K562 (cell line): Measurements from ENCODE around the gene TBC1D16. TPM values are rescaled to one million over a fixed set of nuclear protein-coding genes. Genes with fewer than 3 reads are reported as not detected.

Source experiments
- AFF4 ChIP-seq: sonication (generic); formaldehyde crosslinking; IDR thresholded peaks from 2 replicates; pipeline ENCODE4 v1.8.0; 2023; ENCODE audit warnings: mild to moderate bottlenecking, missing genetic modification reagents
- ARID1B ChIP-seq: fragments of 450-650 bp; IDR thresholded peaks from 2 replicates; pipeline ENCODE4 v1.6.1; 2016; ENCODE audit warnings: antibody characterized with exemption, mild to moderate bottlenecking, inconsistent platforms
- CEBPZ ChIP-seq: fragments of 150-350 bp; IDR thresholded peaks from 2 replicates; pipeline ENCODE4 v1.6.1; 2014; ENCODE audit warnings: low read depth, mild to moderate bottlenecking, low read length, borderline replicate concordance
- CHD2 ChIP-seq: IDR thresholded peaks from 2 replicates; pipeline ENCODE4 v1.6.1; 2011; ENCODE audit warnings: low read depth, low read length
- COPS2 ChIP-seq: fragments of 450-650 bp; conservative IDR thresholded peaks from 2 replicates; pipeline ENCODE4 v1.6.1; 2016; ENCODE audit warnings: mild to moderate bottlenecking, moderate library complexity
- ELK3 ChIP-seq: fragments of 450-650 bp; formaldehyde crosslinking; IDR thresholded peaks from 2 replicates; pipeline ENCODE4 v1.4.0; 2020; ENCODE audit warnings: mild to moderate bottlenecking
- EWSR1 ChIP-seq: fragments of 450-650 bp; IDR thresholded peaks from 2 replicates; pipeline ENCODE4 v1.6.1; 2018; ENCODE audit warnings: borderline replicate concordance, mild to moderate bottlenecking, low read depth, moderate library complexity; ENCODE audit not compliant: partially characterized antibody
- FOSL1 ChIP-seq: fragments of 200-800 bp; sonication (Bioruptor generic); conservative IDR thresholded peaks from 2 replicates; pipeline ENCODE4 v1.6.1; 2016; ENCODE audit warnings: missing genetic modification characterization, missing compliant biosample characterization
- JUND ChIP-seq, 2 experiments: IDR thresholded peaks; 2 replicates in 1 of 2; 3 replicates in 1 of 2; pipeline ENCODE4 v1.6.1; 2011; ENCODE audit warnings: borderline replicate concordance in 2 of 2, low read depth in 2 of 2, low read length in 2 of 2, improper control_type of control experiment in 1 of 2, missing biosample characterization in 1 of 2, missing genetic modification characterization in 1 of 2, missing genetic modification reagents in 1 of 2
- PHB ChIP-seq: fragments of 250-450 bp; sonication (Bioruptor Pico); IDR thresholded peaks from 2 replicates; pipeline ENCODE4 v1.5.0; 2021
- PHB2 ChIP-seq: fragments of 450-650 bp; IDR thresholded peaks from 2 replicates; pipeline ENCODE4 v1.6.1; 2017; ENCODE audit warnings: low read depth
- POU5F1 ChIP-seq: fragments of 150-350 bp; IDR thresholded peaks from 2 replicates; pipeline ENCODE4 v1.6.1; 2014; ENCODE audit warnings: borderline replicate concordance, low read length, low read depth, mild to moderate bottlenecking; ENCODE audit not compliant: partially characterized antibody
- SMARCE1 ChIP-seq: fragments of 450-650 bp; IDR thresholded peaks from 2 replicates; pipeline ENCODE4 v1.7.1; 2016; ENCODE audit warnings: mild to moderate bottlenecking
- ZFP91 ChIP-seq: sonication (generic); formaldehyde crosslinking; IDR thresholded peaks from 2 replicates; pipeline ENCODE4 v1.8.0; 2022; ENCODE audit warnings: mild to moderate bottlenecking, missing genetic modification reagents
- ZNF316 ChIP-seq: fragments of 450-650 bp; IDR thresholded peaks from 2 replicates; pipeline ENCODE4 v1.6.1; 2016
- ZNF699 ChIP-seq: fragments of 250-450 bp; sonication (Bioruptor Pico); IDR thresholded peaks from 2 replicates; pipeline ENCODE4 v1.8.0; 2021; ENCODE audit warnings: mild to moderate bottlenecking, moderate library complexity; ENCODE audit not compliant: insufficient replicate concordance
- ZNF77 ChIP-seq: fragments of 250-450 bp; sonication (Bioruptor Pico); IDR thresholded peaks from 2 replicates; pipeline ENCODE4 v1.5.0; 2020
- ZNF830 ChIP-seq: fragments of 250-450 bp; sonication (Bioruptor Pico); IDR thresholded peaks from 2 replicates; pipeline ENCODE4 v1.5.0; 2021; ENCODE audit warnings: mild to moderate bottlenecking
- polyA plus RNA-seq, 8 experiments: library from polyadenylated mRNA; depleted of rRNA in 4 of 8; stranded (reverse) in 5 of 8; unstranded in 3 of 8; fragments of >200 nt; fragmentation: Nextera tagmentation in 2 of 8; fragmentation: Illumina TruSeq in 1 of 8; extraction: Ambion mirVana in 2 of 8; extraction: Trizol in 1 of 8; gene quantifications; 2 replicates each; pipeline versions ENCODE4 v1.2.1 to v1.2.3, GENCODE V29; 2011 to 2014; ENCODE audit warnings: inconsistent platforms in 1 of 8, missing spikeins in 1 of 8
- total RNA-seq, 7 experiments: library from RNA; depleted of rRNA in 6 of 7; stranded (reverse); fragments of >200 nt in 6 of 7; fragmentation: Illumina TruSeq in 2 of 7; extraction: Trizol in 2 of 7; gene quantifications; 2 replicates each; pipeline versions ENCODE4 v1.2.1 to v1.2.3, GENCODE V29; 2011 to 2021; ENCODE audit warnings: low replicate concordance in 1 of 7

TBC1D16 gene
- total and polyA plus RNA-seq, 9 of the 15 experiments (the other 6 are each of a cell fraction or from before 2014, with no cell fraction given), result 0.01 to 0.20 (median 0.03) TPM; not detected in 1

GRCh38 chr17:80063830-80064585, 28.3 kb upstream of the TBC1D16 start (continued):
- TF ChIP-seq ZFP91 (CRISPR knock-in tag) (no peak), EWSR1 (no peak), ZNF316 (peak; percentile 92), ARID1B (peak; percentile 50; the same call in 1 of the 2 replicates), SMARCE1 (peak; percentile 42; the same call in 1 of the 2 replicates), AFF4 (CRISPR knock-in tag) (no peak), FOSL1 (peak; percentile 85), CHD2 (no peak), POU5F1 (no peak), PHB (CRISPR knock-in tag) (no peak), ZNF699 (CRISPR knock-in tag) (no peak), ZNF830 (CRISPR knock-in tag) (no peak), ZNF77 (CRISPR knock-in tag) (no peak), JUND (IDR thresholded peaks at IDR 0.05; ENCODE audit: borderline replicate concordance, low read depth, low read length) (peak; percentile 93), JUND (tag; IDR thresholded peaks at IDR 0.05; ENCODE audit: borderline replicate concordance, low read depth, low read length) (peak; percentile 80; the same call in 1 of the 3 replicates), CEBPZ (no peak), COPS2 (no peak), PHB2 (no peak), ELK3 (CRISPR knock-in tag) (no peak)
